ENCODE data around the gene GPC2.

GRCh38 chr7:100185726-100186125, 8.5 kb upstream of the GPC2 start:
- TF ChIP-seq YY1 (IDR thresholded peaks at IDR 0.05; ENCODE audit: insufficient read depth, insufficient read length) = no peak
- no peak for TF ChIP-seq SUZ12 (IDR thresholded peaks at IDR 0.05; ENCODE audit: extremely low read depth, insufficient read depth, insufficient read length)

All from NT2/D1 (cell line).